Stomach smooth muscle (tissue), 2 donors: Measurements from ENCODE around the gene DAPP1.
"Not testable (repeated sequence)": the region's sequence is repeated elsewhere in the genome, so short reads cannot be mapped to it uniquely, and the experiment has no call there.

ENCODE experiments used
- H3K27ac ChIP-seq: one replicate; pipeline ENCODE4 v1.7.0; 2013; ENCODE audit warnings: mild to moderate bottlenecking, low read length, inconsistent platforms
- H3K27me3 ChIP-seq, 2 donors: one replicate each; pipeline ENCODE4 v1.7.0; 2013; ENCODE audit warnings: low read length in 2 of 2; ENCODE audit not compliant: insufficient read depth in 2 of 2, control insufficient read depth in 1 of 2
- H3K36me3 ChIP-seq, 2 donors: one replicate each; pipeline ENCODE4 v1.7.0; 2013; ENCODE audit warnings: low read length in 2 of 2; ENCODE audit not compliant: control insufficient read depth in 2 of 2, insufficient read depth in 2 of 2
- H3K4me1 ChIP-seq: one replicate; pipeline ENCODE4 v1.7.0; 2013; ENCODE audit warnings: low read length; ENCODE audit not compliant: control insufficient read depth, insufficient read depth
- H3K4me3 ChIP-seq, 2 donors: one replicate each; pipeline ENCODE4 v1.7.0; 2013; ENCODE audit warnings: low read length in 2 of 2
- H3K9ac ChIP-seq, 2 donors: one replicate each; pipeline ENCODE4 v1.7.0; 2013; ENCODE audit warnings: low read length in 2 of 2, mild to moderate bottlenecking in 1 of 2
- H3K9me3 ChIP-seq, 2 donors: one replicate each; pipeline ENCODE4 v1.7.0; 2013; ENCODE audit warnings: low read length in 2 of 2; ENCODE audit not compliant: control insufficient read depth in 2 of 2
- donor health status: healthy.
- donor health status: Pancreatic carcinoma.

Gene DAPP1

GRCh38 chr4:99816545-99817308, at the start of gene DAPP1:
TSS of gene DAPP1 (plus strand) at chr4:99816827. CDS start at chr4:99816914, 87 bp downstream.
- Histone ChIP-seq H3K36me3 (no peaks in the 10 kb centered on the region), H3K27me3 (no peaks in the 10 kb centered on the region), H3K27ac (no peak within 1 kb of the TSS), H3K4me3 (peak within 1 kb of the TSS in 1 of 2 donors; percentile 22), H3K4me1 (no peaks in the 10 kb centered on the region), H3K9ac (no peak within 1 kb of the TSS), H3K9me3 (no peaks in the 10 kb centered on the region)

- not testable (repeated sequence) for H3K9me3 ChIP-seq, H3K27ac ChIP-seq, H3K4me3 ChIP-seq, H3K36me3 ChIP-seq, H3K27me3 ChIP-seq, H3K4me1 ChIP-seq, H3K9ac ChIP-seq
Observed at GRCh38 chr4:99770842-99771241, 45.8 kb upstream of the DAPP1 start.

GRCh38 chr4:99783940-99784339, 32.7 kb upstream of the DAPP1 start:
- H3K4me3 ChIP-seq = no peak overlapping the region
- no peaks in the 10 kb centered on the region for H3K4me1 ChIP-seq
- H3K9ac ChIP-seq = no peak overlapping the region
- no peak overlapping the region for H3K27ac ChIP-seq
- H3K9me3 ChIP-seq = no peaks in the 10 kb centered on the region
- H3K36me3 ChIP-seq = no peaks in the 10 kb centered on the region
- H3K27me3 ChIP-seq = no peaks in the 10 kb centered on the region

GRCh38 chr4:99784842-99785241, 31.8 kb upstream of the DAPP1 start:
- H3K9me3 ChIP-seq = no peaks in the 10 kb centered on the region
- no peaks in the 10 kb centered on the region for H3K4me1 ChIP-seq
- no peaks in the 10 kb centered on the region for H3K36me3 ChIP-seq
- H3K27ac ChIP-seq = no peak overlapping the region
- H3K27me3 ChIP-seq = no peaks in the 10 kb centered on the region
- no peak overlapping the region for H3K9ac ChIP-seq
- no peak overlapping the region for H3K4me3 ChIP-seq

- Histone ChIP-seq H3K27ac (no peak overlapping the region), H3K4me3 (no peak overlapping the region), H3K27me3 (no peaks in the 10 kb centered on the region), H3K9ac (no peak overlapping the region), H3K36me3 (no peaks in the 10 kb centered on the region), H3K9me3 (no peaks in the 10 kb centered on the region), H3K4me1 (no peaks in the 10 kb centered on the region)
Observed at GRCh38 chr4:99790796-99791617, 25.6 kb upstream of the DAPP1 start.

GRCh38 chr4:99800332-99801004, 16.2 kb upstream of the DAPP1 start:
- Histone ChIP-seq H3K27me3 (no peaks in the 10 kb centered on the region), H3K4me3 (no peak overlapping the region), H3K9me3 (no peaks in the 10 kb centered on the region), H3K9ac (no peak overlapping the region), H3K4me1 (peaks cover 4% of the 10 kb centered on the region), H3K27ac (peak overlapping the region; percentile 18), H3K36me3 (no peaks in the 10 kb centered on the region)

GRCh38 chr4:99801005-99801699, 15.5 kb upstream of the DAPP1 start:
- Histone ChIP-seq H3K27ac (no peak overlapping the region), H3K9me3 (no peaks in the 10 kb centered on the region), H3K9ac (no peak overlapping the region), H3K27me3 (no peaks in the 10 kb centered on the region), H3K4me1 (peaks cover 4% of the 10 kb centered on the region), H3K4me3 (no peak overlapping the region), H3K36me3 (no peaks in the 10 kb centered on the region)

- Histone ChIP-seq H3K36me3 (no peaks in the 10 kb centered on the region), H3K4me3 (no peak overlapping the region), H3K27me3 (no peaks in the 10 kb centered on the region), H3K27ac (no peak overlapping the region), H3K4me1 (peaks cover 4% of the 10 kb centered on the region), H3K9ac (no peak overlapping the region), H3K9me3 (no peaks in the 10 kb centered on the region)
Observed at GRCh38 chr4:99803566-99804101, 13.0 kb upstream of the DAPP1 start.

- H3K36me3 ChIP-seq = no peaks in the 10 kb centered on the region
- peaks cover 2% of the 10 kb centered on the region for H3K4me1 ChIP-seq
- H3K9ac ChIP-seq = no peak overlapping the region
- H3K27me3 ChIP-seq = no peaks in the 10 kb centered on the region
- H3K27ac ChIP-seq = no peak overlapping the region
- H3K9me3 ChIP-seq = no peaks in the 10 kb centered on the region
- no peak overlapping the region for H3K4me3 ChIP-seq
Observed at GRCh38 chr4:99806545-99806944, 10.1 kb upstream of the DAPP1 start.

- Histone ChIP-seq H3K9me3 (no peaks in the 10 kb centered on the region), H3K27me3 (no peaks in the 10 kb centered on the region), H3K4me3 (no peak overlapping the region), H3K27ac (no peak overlapping the region), H3K9ac (no peak overlapping the region), H3K4me1 (peaks cover 2% of the 10 kb centered on the region), H3K36me3 (no peaks in the 10 kb centered on the region)
Observed at GRCh38 chr4:99807666-99808065, 9.0 kb upstream of the DAPP1 start.
